Measurements from ENCODE around the gene STK38.
"Not testable (repeated sequence)": the region's sequence is repeated elsewhere in the genome, so short reads cannot be mapped to it uniquely, and the experiment has no call there.

Gene STK38

DNA sequence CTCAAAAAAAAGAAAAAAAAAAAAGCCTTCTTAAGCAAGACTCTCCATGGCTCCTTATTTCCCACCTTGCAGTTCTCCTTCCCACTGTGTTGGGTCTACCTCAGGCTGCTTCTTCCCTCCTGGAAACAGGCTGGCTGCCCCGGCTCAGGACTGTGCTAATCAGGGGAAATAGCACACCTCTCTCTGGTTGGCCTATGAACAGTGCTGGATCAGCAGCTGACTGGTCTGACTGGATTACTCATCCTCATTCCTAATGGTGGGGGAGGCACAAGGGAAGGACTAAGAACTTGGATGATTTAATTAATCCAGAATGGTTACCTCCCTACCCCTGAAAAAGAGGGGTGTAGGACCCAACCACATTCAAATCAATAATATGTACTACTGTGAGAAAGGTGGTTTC is 43.0 kb upstream of the STK38 start:
- in situ Hi-C loops (cut with MboI; ENCODE audit: low sequenced_read_pairs, unreplicated experiment) = no loop called here
- TF ChIP-seq, protein P1, sequence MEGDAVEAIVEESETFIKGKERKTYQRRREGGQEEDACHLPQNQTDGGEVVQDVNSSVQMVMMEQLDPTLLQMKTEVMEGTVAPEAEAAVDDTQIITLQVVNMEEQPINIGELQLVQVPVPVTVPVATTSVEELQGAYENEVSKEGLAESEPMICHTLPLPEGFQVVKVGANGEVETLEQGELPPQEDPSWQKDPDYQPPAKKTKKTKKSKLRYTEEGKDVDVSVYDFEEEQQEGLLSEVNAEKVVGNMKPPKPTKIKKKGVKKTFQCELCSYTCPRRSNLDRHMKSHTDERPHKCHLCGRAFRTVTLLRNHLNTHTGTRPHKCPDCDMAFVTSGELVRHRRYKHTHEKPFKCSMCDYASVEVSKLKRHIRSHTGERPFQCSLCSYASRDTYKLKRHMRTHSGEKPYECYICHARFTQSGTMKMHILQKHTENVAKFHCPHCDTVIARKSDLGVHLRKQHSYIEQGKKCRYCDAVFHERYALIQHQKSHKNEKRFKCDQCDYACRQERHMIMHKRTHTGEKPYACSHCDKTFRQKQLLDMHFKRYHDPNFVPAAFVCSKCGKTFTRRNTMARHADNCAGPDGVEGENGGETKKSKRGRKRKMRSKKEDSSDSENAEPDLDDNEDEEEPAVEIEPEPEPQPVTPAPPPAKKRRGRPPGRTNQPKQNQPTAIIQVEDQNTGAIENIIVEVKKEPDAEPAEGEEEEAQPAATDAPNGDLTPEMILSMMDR (IDR thresholded peaks at IDR 0.05; ENCODE audit: borderline replicate concordance, control extremely low read depth, extremely low read depth, insufficient read depth, missing control alignments) = no peak
- DNase-seq (ENCODE audit: low spot score) = no peak

DNA sequence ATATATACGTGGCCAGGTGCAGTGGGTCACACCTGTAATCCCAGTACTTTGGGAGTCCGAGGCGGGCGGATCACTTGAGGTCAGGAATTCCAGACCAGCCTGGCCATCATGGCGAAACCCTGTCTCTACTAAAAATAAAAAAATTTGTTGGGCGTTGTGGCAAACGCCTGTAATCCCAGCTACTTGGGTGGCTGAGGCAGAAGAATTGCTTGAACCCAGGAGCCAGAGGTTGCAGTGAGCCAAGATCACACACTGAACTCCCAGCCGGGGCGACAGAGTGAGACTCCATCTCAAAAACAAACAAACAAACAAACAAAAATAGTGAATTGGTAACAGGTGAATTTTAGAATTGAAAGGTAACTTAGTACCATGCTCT is 41.7 kb upstream of the STK38 start:
- in situ Hi-C loops (cut with MboI; ENCODE audit: low sequenced_read_pairs, unreplicated experiment); DNase-seq (ENCODE audit: low spot score): not testable (repeated sequence)

DNA sequence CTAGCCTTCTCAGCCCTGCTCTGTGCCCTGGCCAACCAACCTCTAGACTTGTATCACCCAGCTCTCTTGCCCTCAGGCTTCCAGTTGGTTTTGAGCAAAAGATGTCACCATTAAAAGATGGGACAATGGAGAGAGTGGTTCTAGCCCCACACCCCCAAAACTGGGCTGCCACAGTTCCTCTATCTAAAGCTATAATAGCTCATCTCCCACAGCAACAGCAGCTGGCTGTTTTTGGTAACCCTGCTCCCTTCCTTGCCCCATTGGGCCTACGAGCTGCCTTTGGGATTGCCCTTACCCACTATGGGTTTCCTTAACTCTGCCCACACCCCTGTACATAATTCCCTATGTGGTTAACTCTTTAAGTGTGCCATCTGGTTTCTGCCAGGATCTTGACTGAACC is 39.3 kb upstream of the STK38 start:
- in situ Hi-C loops (cut with MboI; ENCODE audit: low sequenced_read_pairs, unreplicated experiment) = no loop called here
- DNase-seq (ENCODE audit: low spot score) = no peak
- TF ChIP-seq, protein P1 (IDR thresholded peaks at IDR 0.05; ENCODE audit: borderline replicate concordance, control extremely low read depth, extremely low read depth, insufficient read depth, missing control alignments) = no peak

DNA sequence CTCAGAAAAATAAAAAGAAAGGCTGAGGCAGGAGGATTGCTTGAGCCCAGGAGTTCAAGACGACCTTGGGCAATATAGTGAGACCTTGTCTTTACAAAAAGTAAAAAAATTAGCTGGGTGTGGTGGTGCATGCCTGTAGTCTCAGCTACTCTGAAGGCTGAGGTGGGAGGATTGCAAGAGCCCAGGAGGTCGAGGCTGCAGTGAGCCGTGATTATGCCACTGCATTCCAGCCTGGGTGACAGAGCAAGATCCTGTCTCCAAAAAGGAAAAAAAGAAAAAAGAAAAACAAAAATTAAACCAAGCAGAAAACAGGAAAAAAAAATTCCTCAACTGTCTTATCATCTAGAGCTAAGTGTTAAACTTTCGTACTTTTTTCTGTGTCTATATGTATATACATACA is 34.4 kb upstream of the STK38 start:
- TF ChIP-seq, protein P1 (IDR thresholded peaks at IDR 0.05; ENCODE audit: borderline replicate concordance, control extremely low read depth, extremely low read depth, insufficient read depth, missing control alignments) = no peak
- DNase-seq (ENCODE audit: low spot score) = no peak
- in situ Hi-C loops (cut with MboI; ENCODE audit: low sequenced_read_pairs, unreplicated experiment) = no loop called here

DNA sequence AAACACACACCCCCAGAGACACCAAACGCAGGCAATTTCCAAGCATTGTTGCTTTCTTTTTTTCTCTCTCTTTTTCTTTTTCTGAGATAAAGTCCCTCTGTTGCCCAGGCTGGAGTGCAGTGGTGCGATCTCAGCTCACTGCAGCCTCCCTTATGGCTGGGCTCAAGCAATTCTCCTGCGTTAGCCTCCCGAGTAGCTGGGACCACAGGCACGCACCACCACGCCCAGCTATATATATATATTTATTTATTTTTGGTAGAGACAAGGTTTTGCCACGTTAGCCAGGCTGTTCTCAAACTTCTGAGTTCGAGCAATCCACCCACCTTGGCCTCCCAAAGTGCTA is 32.9 kb upstream of the STK38 start:
- DNase-seq (ENCODE audit: low spot score) = no peak
- TF ChIP-seq, protein P1 (IDR thresholded peaks at IDR 0.05; ENCODE audit: borderline replicate concordance, control extremely low read depth, extremely low read depth, insufficient read depth, missing control alignments) = no peak
- in situ Hi-C loops (cut with MboI; ENCODE audit: low sequenced_read_pairs, unreplicated experiment) = no loop called here

DNA sequence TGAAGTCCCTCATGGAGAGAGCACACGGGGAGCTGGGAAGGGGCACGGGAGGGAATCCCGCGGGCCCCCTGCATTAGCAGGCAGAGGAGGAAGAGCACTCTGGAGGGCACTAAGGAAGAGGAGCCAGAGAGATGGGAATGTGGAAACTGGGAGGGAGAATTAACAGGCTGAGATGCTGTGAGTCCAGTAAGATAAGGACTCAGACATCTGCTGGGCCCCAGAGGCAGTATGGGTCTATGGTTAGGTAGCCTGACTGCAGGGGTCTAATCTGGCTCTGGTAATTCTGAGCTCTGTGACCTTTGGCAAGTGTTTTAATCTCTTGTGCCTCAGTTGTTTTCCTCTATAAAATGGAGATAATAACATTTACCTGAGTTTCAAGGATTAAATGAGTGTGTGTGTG is 31.2 kb upstream of the STK38 start:
- in situ Hi-C loops (cut with MboI; ENCODE audit: low sequenced_read_pairs, unreplicated experiment) = no loop called here
- DNase-seq (ENCODE audit: low spot score) = no peak
- TF ChIP-seq, protein P1 (IDR thresholded peaks at IDR 0.05; ENCODE audit: borderline replicate concordance, control extremely low read depth, extremely low read depth, insufficient read depth, missing control alignments) = no peak

DNA sequence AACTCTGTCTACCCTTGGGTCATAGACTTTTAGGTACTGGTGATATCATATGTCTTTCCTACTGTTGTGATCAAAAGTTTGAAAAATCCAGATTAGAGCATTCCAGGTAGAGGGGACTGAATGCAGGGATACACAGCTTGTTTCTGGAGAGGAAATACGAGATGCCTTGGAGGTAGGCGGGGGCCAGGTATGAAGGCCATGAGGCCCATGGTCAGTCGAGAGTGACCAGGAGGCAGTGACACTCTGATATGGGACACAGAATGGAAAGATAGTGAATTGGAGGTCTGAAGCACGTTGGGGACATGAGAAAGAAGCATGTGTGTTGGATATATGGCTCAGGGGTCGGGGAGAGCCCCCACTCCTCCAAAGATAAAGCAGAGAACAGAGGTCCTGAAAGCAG is 30.8 kb upstream of the STK38 start:
- in situ Hi-C loops (cut with MboI; ENCODE audit: low sequenced_read_pairs, unreplicated experiment) = no loop called here
- DNase-seq (ENCODE audit: low spot score) = no peak
- TF ChIP-seq, protein P1 (IDR thresholded peaks at IDR 0.05; ENCODE audit: borderline replicate concordance, control extremely low read depth, extremely low read depth, insufficient read depth, missing control alignments) = no peak
